ENCODE measurements around the gene ASF1A. TPM values are rescaled to one million over a fixed set of nuclear protein-coding genes. Genes with fewer than 3 reads are reported as not detected.

Gene ASF1A
- total RNA-seq, 4 donors from 2014 or later: 0.20 to 10.4 (median 9.7) TPM; not detected in 1

GRCh38 chr6:118903138-118903537 lies 9.2 kb downstream of the ASF1A start:
- WGBS, 2 donors (ENCODE audit: low coverage in 1 of 2): 47% methylated on average over 2 of the region's 2 CpGs; no CpG with 5 or more reads in 1 of the 2 donors
- in situ Hi-C loops (cut with MboI; ENCODE audit: low pct_ligation_motif_present in 1 of 4, low pct_unique_long_range_greater_than_20kb in 1 of 4, low sequenced_read_pairs in 3 of 4) (no loop called here), intact Hi-C loops (cut with DNase I; ENCODE audit: low total_unique reads) (no loop called here)
- Histone ChIP-seq H3K4me3 (no peak overlapping the region), H3K4me1 (peaks cover 0 to 17% (median 2%) of the 10 kb centered on the region in 4 donors), H3K36me3 (peaks cover 0 to 9% (median 2%) of the 10 kb centered on the region in 4 donors), H3K27me3 (no peaks in the 10 kb centered on the region), H3K9me3 (no peaks in the 10 kb centered on the region), H3K27ac (no peak overlapping the region)
- TF ChIP-seq POLR2AphosphoS5 (IDR thresholded peaks at IDR 0.05) (no peak), POLR2A (IDR thresholded peaks at IDR 0.05) (no peak), EP300 (IDR thresholded peaks at IDR 0.05; ENCODE audit: low read depth) (no peak)
- TF ChIP-seq, protein P1, sequence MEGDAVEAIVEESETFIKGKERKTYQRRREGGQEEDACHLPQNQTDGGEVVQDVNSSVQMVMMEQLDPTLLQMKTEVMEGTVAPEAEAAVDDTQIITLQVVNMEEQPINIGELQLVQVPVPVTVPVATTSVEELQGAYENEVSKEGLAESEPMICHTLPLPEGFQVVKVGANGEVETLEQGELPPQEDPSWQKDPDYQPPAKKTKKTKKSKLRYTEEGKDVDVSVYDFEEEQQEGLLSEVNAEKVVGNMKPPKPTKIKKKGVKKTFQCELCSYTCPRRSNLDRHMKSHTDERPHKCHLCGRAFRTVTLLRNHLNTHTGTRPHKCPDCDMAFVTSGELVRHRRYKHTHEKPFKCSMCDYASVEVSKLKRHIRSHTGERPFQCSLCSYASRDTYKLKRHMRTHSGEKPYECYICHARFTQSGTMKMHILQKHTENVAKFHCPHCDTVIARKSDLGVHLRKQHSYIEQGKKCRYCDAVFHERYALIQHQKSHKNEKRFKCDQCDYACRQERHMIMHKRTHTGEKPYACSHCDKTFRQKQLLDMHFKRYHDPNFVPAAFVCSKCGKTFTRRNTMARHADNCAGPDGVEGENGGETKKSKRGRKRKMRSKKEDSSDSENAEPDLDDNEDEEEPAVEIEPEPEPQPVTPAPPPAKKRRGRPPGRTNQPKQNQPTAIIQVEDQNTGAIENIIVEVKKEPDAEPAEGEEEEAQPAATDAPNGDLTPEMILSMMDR (IDR thresholded peaks at IDR 0.05): no peak
- DNase-seq: no peak

DNA sequence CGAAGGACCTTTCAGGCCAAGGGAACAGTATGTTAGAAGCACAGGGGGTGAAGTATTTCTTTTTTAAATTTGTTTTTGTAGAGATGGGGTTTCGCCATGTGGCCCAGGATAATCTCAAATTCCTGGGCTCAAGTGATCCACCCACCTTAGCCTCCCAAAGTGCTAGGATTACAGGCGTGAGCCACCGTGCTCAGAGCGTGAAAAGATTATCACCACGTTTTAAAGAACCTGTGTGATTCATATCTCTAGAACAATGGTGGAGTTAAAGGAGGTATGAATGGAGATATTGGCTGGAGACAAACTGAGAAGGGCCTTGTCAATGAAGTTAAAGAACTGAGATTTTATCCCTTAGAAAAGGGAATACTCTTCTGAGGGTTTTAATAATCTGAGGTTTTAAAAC lies 9.7 kb downstream of the ASF1A start:
- WGBS, 2 donors (ENCODE audit: low coverage in 1 of 2): 92 to 93% methylated on average over 6 of the region's 6 CpGs
- H3K36me3 ChIP-seq: peaks cover 0 to 13% (median 4%) of the 10 kb centered on the region in 4 donors
- peaks cover 0 to 17% (median 2%) of the 10 kb centered on the region in 4 donors for H3K4me1 ChIP-seq
- TF ChIP-seq, protein P1 (IDR thresholded peaks at IDR 0.05): no peak
- no peak for TF ChIP-seq POLR2AphosphoS5 (IDR thresholded peaks at IDR 0.05)
- no peak for TF ChIP-seq POLR2A (IDR thresholded peaks at IDR 0.05)
- H3K27ac ChIP-seq: no peak overlapping the region
- no peak for DNase-seq
- intact Hi-C loops (cut with DNase I; ENCODE audit: low total_unique reads): no loop called here
- H3K9me3 ChIP-seq: no peaks in the 10 kb centered on the region
- in situ Hi-C loops (cut with MboI; ENCODE audit: low pct_ligation_motif_present in 1 of 4, low pct_unique_long_range_greater_than_20kb in 1 of 4, low sequenced_read_pairs in 3 of 4): no loop called here
- no peaks in the 10 kb centered on the region for H3K27me3 ChIP-seq
- H3K4me3 ChIP-seq: no peak overlapping the region

DNA sequence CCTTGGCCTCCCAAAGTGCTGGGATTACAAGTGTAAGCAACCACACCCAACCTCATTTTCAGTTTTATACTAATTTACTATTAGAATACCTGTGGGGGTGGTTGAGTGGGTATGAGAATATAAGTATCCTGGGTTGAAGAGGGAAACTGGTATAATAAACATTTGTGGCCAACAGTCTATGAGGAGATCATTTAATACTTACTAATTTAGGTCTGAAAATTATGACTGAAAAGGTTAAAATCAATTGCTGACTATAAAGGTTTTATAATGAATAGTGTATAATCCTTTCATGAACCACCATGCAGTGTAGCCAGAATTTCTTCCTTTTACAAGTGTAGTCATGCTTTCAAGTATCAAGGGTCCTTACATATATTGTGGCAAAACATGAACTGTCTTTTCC lies 11.1 kb downstream of the ASF1A start:
- Histone ChIP-seq H3K4me1 (peaks cover 0 to 16% (median 2%) of the 10 kb centered on the region in 4 donors), H3K9me3 (no peaks in the 10 kb centered on the region), H3K4me3 (no peak overlapping the region), H3K27ac (no peak overlapping the region), H3K36me3 (peaks cover 0 to 20% (median 7%) of the 10 kb centered on the region in 4 donors), H3K27me3 (no peaks in the 10 kb centered on the region)
- in situ Hi-C loops (cut with MboI; ENCODE audit: low pct_ligation_motif_present in 1 of 4, low pct_unique_long_range_greater_than_20kb in 1 of 4, low sequenced_read_pairs in 3 of 4) (no loop called here), intact Hi-C loops (cut with DNase I; ENCODE audit: low total_unique reads) (no loop called here)
- no peak for DNase-seq
- TF ChIP-seq, protein P1 (IDR thresholded peaks at IDR 0.05): no peak
- no peak for TF ChIP-seq POLR2AphosphoS5 (IDR thresholded peaks at IDR 0.05)
- TF ChIP-seq EP300 (IDR thresholded peaks at IDR 0.05; ENCODE audit: low read depth): no peak
- TF ChIP-seq POLR2A (IDR thresholded peaks at IDR 0.05): no peak

GRCh38 chr6:118905851-118906250 lies 11.9 kb downstream of the ASF1A start:
- no peak for DNase-seq
- no peak overlapping the region for H3K4me3 ChIP-seq
- in situ Hi-C loops (cut with MboI; ENCODE audit: low pct_ligation_motif_present in 1 of 4, low pct_unique_long_range_greater_than_20kb in 1 of 4, low sequenced_read_pairs in 3 of 4): no loop called here
- intact Hi-C loops (cut with DNase I; ENCODE audit: low total_unique reads): no loop called here
- WGBS, 2 donors (ENCODE audit: low coverage in 1 of 2): 93% methylated on average over 4 of the region's 4 CpGs; no CpG with 5 or more reads in 1 of the 2 donors
- H3K27ac ChIP-seq: no peak overlapping the region
- no peak for TF ChIP-seq POLR2AphosphoS5 (IDR thresholded peaks at IDR 0.05)
- TF ChIP-seq, protein P1 (IDR thresholded peaks at IDR 0.05): no peak
- no peak for TF ChIP-seq EP300 (IDR thresholded peaks at IDR 0.05; ENCODE audit: low read depth)
- TF ChIP-seq POLR2A (IDR thresholded peaks at IDR 0.05): no peak
- peaks cover 0 to 8% (median 1%) of the 10 kb centered on the region in 4 donors for H3K4me1 ChIP-seq
- no peaks in the 10 kb centered on the region for H3K27me3 ChIP-seq
- peaks cover 0 to 24% (median 9%) of the 10 kb centered on the region in 4 donors for H3K36me3 ChIP-seq
- no peaks in the 10 kb centered on the region for H3K9me3 ChIP-seq

All from transverse colon (tissue), 4 donors.